Ishikawa (cell line): Measurements from ENCODE around the gene RBMS3.

Source experiments
- CEBPB ChIP-seq: IDR thresholded peaks from 2 replicates; pipeline ENCODE4 v1.6.1; 2012
- CREB1 ChIP-seq: IDR thresholded peaks from 2 replicates; pipeline ENCODE4 v1.6.1; 2012; ENCODE audit warnings: low read depth
- EGR1 ChIP-seq: IDR thresholded peaks from 2 replicates; pipeline ENCODE4 v1.6.1; 2012
- EP300 ChIP-seq: IDR thresholded peaks from 2 replicates; pipeline ENCODE4 v1.6.1; 2012; ENCODE audit warnings: borderline replicate concordance
- FOXM1 ChIP-seq: IDR thresholded peaks from 2 replicates; pipeline ENCODE4 v1.6.1; 2012; ENCODE audit warnings: low read depth, borderline replicate concordance
- NFIC ChIP-seq: IDR thresholded peaks from 2 replicates; pipeline ENCODE4 v1.6.1; 2012
- RAD21 ChIP-seq: IDR thresholded peaks from 2 replicates; pipeline ENCODE4 v1.6.1; 2012; ENCODE audit warnings: low read depth
- TAF1 ChIP-seq: IDR thresholded peaks from 2 replicates; pipeline ENCODE4 v1.6.1; 2012; ENCODE audit warnings: low read depth, mild to moderate bottlenecking
- TCF12 ChIP-seq: IDR thresholded peaks from 2 replicates; pipeline ENCODE4 v1.6.1; 2012; ENCODE audit warnings: low read depth
- TEAD4 ChIP-seq: IDR thresholded peaks from 2 replicates; pipeline ENCODE4 v1.6.1; 2012
- YY1 ChIP-seq: IDR thresholded peaks from 2 replicates; pipeline ENCODE4 v1.6.1; 2012; ENCODE audit warnings: low read depth
- ZBTB7A ChIP-seq: IDR thresholded peaks from 2 replicates; pipeline ENCODE4 v1.6.1; 2012; ENCODE audit warnings: low read depth
- TF ChIP-seq, protein P1 (sequence below): IDR thresholded peaks from 2 replicates; pipeline ENCODE4 v1.6.1; 2012
- TF ChIP-seq, protein P2 (sequence below): IDR thresholded peaks from 2 replicates; pipeline ENCODE4 v1.6.1; 2012; ENCODE audit warnings: low read depth, mild to moderate bottlenecking
- TF ChIP-seq, protein P3 (sequence below): IDR thresholded peaks from 2 replicates; pipeline ENCODE4 v1.6.1; 2012

Gene RBMS3

DNA sequence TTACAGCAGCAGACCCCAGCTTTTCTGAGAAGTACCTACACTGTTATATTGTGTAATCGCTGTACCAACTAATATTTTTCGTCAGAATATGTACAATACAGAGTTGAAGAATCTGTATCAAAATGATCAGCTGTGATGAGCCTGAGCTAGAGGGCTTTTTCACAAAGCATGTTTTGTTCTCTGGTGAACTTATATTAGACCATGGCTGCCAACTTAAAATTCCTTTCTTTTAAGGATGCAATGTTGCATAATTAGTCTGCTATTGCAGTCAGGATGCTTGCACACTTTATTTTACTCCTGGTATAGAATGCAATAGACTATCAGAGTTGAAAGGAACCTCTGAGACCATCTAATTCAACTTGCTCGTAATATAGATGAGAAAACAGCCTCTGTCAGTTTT, 127.8 kb downstream of the RBMS3 start:
- TF ChIP-seq, protein P1, sequence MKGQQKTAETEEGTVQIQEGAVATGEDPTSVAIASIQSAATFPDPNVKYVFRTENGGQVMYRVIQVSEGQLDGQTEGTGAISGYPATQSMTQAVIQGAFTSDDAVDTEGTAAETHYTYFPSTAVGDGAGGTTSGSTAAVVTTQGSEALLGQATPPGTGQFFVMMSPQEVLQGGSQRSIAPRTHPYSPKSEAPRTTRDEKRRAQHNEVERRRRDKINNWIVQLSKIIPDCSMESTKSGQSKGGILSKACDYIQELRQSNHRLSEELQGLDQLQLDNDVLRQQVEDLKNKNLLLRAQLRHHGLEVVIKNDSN = no peak
- TF ChIP-seq EP300 (no peak), ZBTB7A (no peak), FOXM1 (no peak), EGR1 (no peak), YY1 (no peak), TCF12 (no peak), TAF1 (no peak), RAD21 (no peak)
- TF ChIP-seq, protein P2, sequence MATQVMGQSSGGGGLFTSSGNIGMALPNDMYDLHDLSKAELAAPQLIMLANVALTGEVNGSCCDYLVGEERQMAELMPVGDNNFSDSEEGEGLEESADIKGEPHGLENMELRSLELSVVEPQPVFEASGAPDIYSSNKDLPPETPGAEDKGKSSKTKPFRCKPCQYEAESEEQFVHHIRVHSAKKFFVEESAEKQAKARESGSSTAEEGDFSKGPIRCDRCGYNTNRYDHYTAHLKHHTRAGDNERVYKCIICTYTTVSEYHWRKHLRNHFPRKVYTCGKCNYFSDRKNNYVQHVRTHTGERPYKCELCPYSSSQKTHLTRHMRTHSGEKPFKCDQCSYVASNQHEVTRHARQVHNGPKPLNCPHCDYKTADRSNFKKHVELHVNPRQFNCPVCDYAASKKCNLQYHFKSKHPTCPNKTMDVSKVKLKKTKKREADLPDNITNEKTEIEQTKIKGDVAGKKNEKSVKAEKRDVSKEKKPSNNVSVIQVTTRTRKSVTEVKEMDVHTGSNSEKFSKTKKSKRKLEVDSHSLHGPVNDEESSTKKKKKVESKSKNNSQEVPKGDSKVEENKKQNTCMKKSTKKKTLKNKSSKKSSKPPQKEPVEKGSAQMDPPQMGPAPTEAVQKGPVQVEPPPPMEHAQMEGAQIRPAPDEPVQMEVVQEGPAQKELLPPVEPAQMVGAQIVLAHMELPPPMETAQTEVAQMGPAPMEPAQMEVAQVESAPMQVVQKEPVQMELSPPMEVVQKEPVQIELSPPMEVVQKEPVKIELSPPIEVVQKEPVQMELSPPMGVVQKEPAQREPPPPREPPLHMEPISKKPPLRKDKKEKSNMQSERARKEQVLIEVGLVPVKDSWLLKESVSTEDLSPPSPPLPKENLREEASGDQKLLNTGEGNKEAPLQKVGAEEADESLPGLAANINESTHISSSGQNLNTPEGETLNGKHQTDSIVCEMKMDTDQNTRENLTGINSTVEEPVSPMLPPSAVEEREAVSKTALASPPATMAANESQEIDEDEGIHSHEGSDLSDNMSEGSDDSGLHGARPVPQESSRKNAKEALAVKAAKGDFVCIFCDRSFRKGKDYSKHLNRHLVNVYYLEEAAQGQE = no peak
- TF ChIP-seq, protein P3, sequence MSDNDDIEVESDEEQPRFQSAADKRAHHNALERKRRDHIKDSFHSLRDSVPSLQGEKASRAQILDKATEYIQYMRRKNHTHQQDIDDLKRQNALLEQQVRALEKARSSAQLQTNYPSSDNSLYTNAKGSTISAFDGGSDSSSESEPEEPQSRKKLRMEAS = no peak

DNA sequence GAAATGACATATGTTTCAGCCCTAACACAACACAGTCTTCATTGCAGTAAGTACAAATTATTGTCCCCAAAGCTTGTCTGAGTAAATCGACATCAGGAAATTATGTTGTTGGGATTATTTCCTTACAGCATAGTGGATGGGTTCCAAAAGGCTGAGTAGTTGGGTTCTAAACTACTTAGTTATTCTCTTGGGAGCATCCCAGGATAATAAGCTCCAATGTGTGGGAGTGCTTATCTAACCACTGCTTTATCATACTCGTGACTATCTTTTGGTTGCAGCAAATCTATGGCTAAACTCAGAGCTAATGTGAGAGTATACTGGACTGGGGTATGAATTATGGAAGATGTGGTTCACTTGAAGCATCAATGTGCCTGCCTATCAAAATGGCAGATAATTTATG, 128.5 kb downstream of the RBMS3 start:
- TF ChIP-seq CREB1 (no peak), EP300 (no peak), TCF12 (no peak), TAF1 (no peak), ZBTB7A (no peak), EGR1 (no peak), FOXM1 (no peak), CEBPB (no peak), NFIC (no peak), RAD21 (no peak), YY1 (no peak), TEAD4 (no peak)
- TF ChIP-seq, protein P1 = no peak
- TF ChIP-seq, protein P2 = no peak
- TF ChIP-seq, protein P3 = no peak

DNA sequence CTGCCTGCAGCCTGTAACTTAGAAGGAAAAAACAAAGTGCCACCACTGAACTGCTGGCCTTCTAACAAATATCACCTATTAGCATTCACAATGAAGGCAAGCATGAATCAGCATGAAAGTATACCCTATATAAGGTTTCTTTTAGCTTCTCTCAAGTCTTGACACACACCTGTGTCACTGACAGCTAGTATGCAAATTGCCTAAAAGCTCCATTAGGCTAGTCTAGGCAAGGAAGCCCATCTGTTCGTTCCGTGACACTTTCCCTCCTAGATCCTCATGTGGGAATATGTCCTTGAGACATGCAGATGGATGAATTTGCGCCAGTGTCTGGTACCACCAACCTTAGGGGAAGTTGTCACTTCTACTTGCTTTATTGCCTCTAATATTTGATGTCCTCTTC, 129.3 kb downstream of the RBMS3 start:
- TF ChIP-seq, protein P2 = no peak
- no peak for TF ChIP-seq ZBTB7A
- no peak for TF ChIP-seq CEBPB
- no peak for TF ChIP-seq NFIC
- no peak for TF ChIP-seq TCF12
- TF ChIP-seq YY1 = no peak
- TF ChIP-seq FOXM1 = no peak
- TF ChIP-seq CREB1 = no peak
- no peak for TF ChIP-seq TEAD4
- TF ChIP-seq RAD21 = no peak
- TF ChIP-seq, protein P3 = no peak

DNA sequence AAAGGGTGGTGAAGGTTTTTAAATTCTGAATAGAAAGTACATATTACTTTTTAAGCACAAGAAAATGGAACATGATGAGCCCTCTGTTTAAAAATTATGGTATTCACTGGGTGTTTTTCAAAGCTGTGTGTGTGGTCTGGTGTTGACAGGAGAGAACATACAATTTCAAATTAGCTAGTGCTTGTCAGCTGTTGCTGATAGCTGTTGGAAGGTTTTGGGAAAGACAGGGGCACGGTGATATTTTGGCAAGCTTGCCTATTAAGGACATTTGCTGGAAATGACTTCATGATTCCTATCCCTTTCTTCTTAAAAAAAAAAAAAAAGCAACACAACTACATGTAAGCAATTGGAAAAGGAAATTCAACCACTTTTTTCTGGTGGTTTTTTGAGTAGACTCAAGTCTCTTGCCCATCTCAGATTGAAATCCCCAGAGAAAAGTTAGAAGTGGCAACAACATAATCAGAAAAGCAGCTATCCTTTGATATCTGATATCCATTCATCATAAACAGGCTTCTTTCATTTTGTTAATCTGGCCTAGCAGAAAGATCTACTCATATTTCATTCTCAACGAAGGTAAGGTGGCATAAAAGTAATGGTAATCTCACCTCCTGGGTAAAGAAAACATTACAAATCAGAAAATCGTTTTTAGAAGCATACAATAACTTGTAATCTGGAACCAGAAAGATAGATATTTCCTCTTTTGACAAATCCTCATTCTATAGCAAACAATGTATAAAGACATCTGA, 130.0 kb downstream of the RBMS3 start:
- TF ChIP-seq, protein P2 = no peak
- TF ChIP-seq NFIC = no peak
- TF ChIP-seq, protein P3 = no peak
- no peak for TF ChIP-seq ZBTB7A
- TF ChIP-seq EGR1 = no peak
- TF ChIP-seq EP300 = no peak
- no peak for TF ChIP-seq TEAD4
- no peak for TF ChIP-seq TCF12
